Heart left ventricle (tissue), 13 donors: ENCODE results near the gene CAD.

Experiments
- POLR2A ChIP-seq, 2 donors: fragments of 450-650 bp; IDR thresholded peaks; one replicate each; pipeline ENCODE4 v1.6.1; 2017; ENCODE audit warnings: antibody characterized with exemption in 2 of 2, mild to moderate bottlenecking in 2 of 2, moderate library complexity in 2 of 2
- TF ChIP-seq, protein P1 (sequence below), 12 donors: fragments of 200-600 bp; sonication (generic) in 4 of 12; IDR thresholded peaks; one replicate each; pipeline versions ENCODE4 v1.5.0 to v1.8.0; 2018 to 2022; ENCODE audit warnings: antibody characterized with exemption in 12 of 12, mild to moderate bottlenecking in 5 of 12
- donor health status: ischemic (EF 13 %, LVEDD 7.1; RV severe dilation, severe dysfunction).
- donor health status: DM: no; HTN: yes; CAD: no.
- donor health status: DM: no; HTN: no; CAD: no.
- donor health status: ischemic (EF 25% LVEDD 6.9; RV normal size, moderate dysfunction).
- donor health status: ischemic (EF 25% LVEDD 5.7; RV mildly dilated, moderate dysfunction).
- donor health status: ischemic (EF 35%, LVEDD 5.7; RV mildly dilated, moderate dysfunction).
- donor health status: nonischemic (EF 11% LVEDD 7.7; RV severe dilation, severe dysfunction).
- donor health status: DM: yes; HTN: yes; CAD: no.
- donor health status: PGD.
- donor health status: ischemic (EF 29% LVEDD 5.4; RV normal size, mild dysfunction).
- donor health status: nonischemic (EF 23%, LVEDD 6.1; RV moderate dilation, normal function).

DNA sequence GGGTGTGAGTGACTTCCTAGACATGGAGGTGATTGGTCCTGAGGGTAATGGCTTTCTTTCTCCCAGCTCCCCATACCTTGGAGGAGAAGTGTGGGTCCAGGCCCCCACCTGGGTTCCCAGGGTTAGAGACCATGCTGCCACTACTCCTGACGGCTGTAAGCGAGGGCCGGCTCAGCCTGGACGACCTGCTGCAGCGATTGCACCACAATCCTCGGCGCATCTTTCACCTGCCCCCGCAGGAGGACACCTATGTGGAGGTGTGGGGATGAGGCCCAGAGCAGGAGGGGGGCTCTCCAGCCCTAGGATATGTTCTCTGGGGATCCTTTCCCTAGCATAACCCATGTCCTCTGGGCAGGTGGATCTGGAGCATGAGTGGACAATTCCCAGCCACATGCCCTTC, 21.8 kb downstream of the CAD start:
- TF ChIP-seq, protein P1, sequence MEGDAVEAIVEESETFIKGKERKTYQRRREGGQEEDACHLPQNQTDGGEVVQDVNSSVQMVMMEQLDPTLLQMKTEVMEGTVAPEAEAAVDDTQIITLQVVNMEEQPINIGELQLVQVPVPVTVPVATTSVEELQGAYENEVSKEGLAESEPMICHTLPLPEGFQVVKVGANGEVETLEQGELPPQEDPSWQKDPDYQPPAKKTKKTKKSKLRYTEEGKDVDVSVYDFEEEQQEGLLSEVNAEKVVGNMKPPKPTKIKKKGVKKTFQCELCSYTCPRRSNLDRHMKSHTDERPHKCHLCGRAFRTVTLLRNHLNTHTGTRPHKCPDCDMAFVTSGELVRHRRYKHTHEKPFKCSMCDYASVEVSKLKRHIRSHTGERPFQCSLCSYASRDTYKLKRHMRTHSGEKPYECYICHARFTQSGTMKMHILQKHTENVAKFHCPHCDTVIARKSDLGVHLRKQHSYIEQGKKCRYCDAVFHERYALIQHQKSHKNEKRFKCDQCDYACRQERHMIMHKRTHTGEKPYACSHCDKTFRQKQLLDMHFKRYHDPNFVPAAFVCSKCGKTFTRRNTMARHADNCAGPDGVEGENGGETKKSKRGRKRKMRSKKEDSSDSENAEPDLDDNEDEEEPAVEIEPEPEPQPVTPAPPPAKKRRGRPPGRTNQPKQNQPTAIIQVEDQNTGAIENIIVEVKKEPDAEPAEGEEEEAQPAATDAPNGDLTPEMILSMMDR (IDR thresholded peaks at IDR 0.05) = no peak
- no peak for TF ChIP-seq POLR2A (IDR thresholded peaks at IDR 0.05)
